SK-N-SH (cell line): ENCODE measurements around the gene HMGB2. TPM values are rescaled to one million over a fixed set of nuclear protein-coding genes. Genes with fewer than 3 reads are reported as not detected.

Experiments
- CTCF ChIA-PET: fragments of 300-600, 350-600 bp; formaldehyde crosslinking; extraction: SDS; loops from one replicate; lab custom pipeline; 2021; lab: Yijun Ruan, JAX
- POLR2A ChIA-PET: fragments of 350-600 bp; sonication (Branson Sonifier 250); formaldehyde crosslinking; extraction: SDS; loops from one replicate; lab custom pipeline; 2020; ENCODE audit warnings: antibody characterized with exemption, inconsistent platforms; lab: Yijun Ruan, JAX
- DNase-seq: peaks from one replicate; pipeline ENCODE4 v3.0.0; 2012
- H2AFZ ChIP-seq: fragments of 200-600 bp; sonication (generic); 2 replicates; pipeline ENCODE4 v1.8.1; 2016; ENCODE audit warnings: antibody characterized with exemption, mild to moderate bottlenecking, low read depth
- H3F3A ChIP-seq: fragments of 200-600 bp; sonication (generic); replicated peaks from 2 replicates; pipeline ENCODE3; 2016; ENCODE audit warnings: antibody characterized with exemption, mild to moderate bottlenecking; ENCODE audit not compliant: insufficient read depth
- H3K27ac ChIP-seq, 2 experiments: fragments of 200-500 bp in 1 of 2; fragments of 200-600 bp in 1 of 2; sonication (Bioruptor generic) in 1 of 2; sonication (generic), shearing (Covaris generic) in 1 of 2; 2 replicates each; pipeline versions ENCODE4 v1.5.1 to v1.6.1; 2014 to 2016; ENCODE audit warnings: low read depth in 2 of 2, inconsistent platforms in 1 of 2, low read length in 1 of 2, mild to moderate bottlenecking in 1 of 2, mixed read lengths in 1 of 2
- H3K27me3 ChIP-seq: fragments of 200-600 bp; sonication (generic), shearing (Covaris generic); 2 replicates; pipeline ENCODE4 v1.6.1; 2016; ENCODE audit warnings: mixed run types; ENCODE audit not compliant: insufficient read depth
- H3K36me3 ChIP-seq, 2 experiments: fragments of 200-500 bp in 1 of 2; fragments of 200-600 bp in 1 of 2; sonication (Bioruptor generic) in 1 of 2; sonication (generic) in 1 of 2; replicated peaks in 1 of 2; 2 replicates each; pipeline versions ENCODE3 to v1.5.1; 2014 to 2016; ENCODE audit warnings: low read length in 1 of 2, mild to moderate bottlenecking in 1 of 2; ENCODE audit not compliant: insufficient read depth in 2 of 2, control insufficient read depth in 1 of 2
- H3K4me1 ChIP-seq, 2 experiments: fragments of 200-500 bp in 1 of 2; fragments of 200-600 bp in 1 of 2; sonication (Bioruptor generic) in 1 of 2; sonication (generic), shearing (Covaris generic) in 1 of 2; 2 replicates each; pipeline versions ENCODE4 v1.5.1 to v1.6.1; 2014 to 2016; ENCODE audit warnings: low read depth in 1 of 2, low read length in 1 of 2, mixed run types in 1 of 2; ENCODE audit not compliant: insufficient read depth in 2 of 2, control insufficient read depth in 1 of 2
- H3K4me2 ChIP-seq: fragments of 200-600 bp; sonication (generic), shearing (Covaris generic); 2 replicates; pipeline ENCODE4 v1.6.1; 2017; ENCODE audit warnings: mixed run types
- H3K4me3 ChIP-seq, 2 experiments: fragments of 200-500 bp in 1 of 2; fragments of 200-600 bp in 1 of 2; sonication (Bioruptor generic) in 1 of 2; sonication (generic), shearing (Covaris generic) in 1 of 2; 2 replicates each; pipeline versions ENCODE4 v1.5.1 to v1.8.1; 2014 to 2016; ENCODE audit warnings: low read depth in 2 of 2, inconsistent platforms in 1 of 2, low read length in 1 of 2, mild to moderate bottlenecking in 1 of 2, mixed read lengths in 1 of 2, moderate library complexity in 1 of 2
- H3K79me2 ChIP-seq: fragments of 200-600 bp; sonication (generic); 2 replicates; pipeline ENCODE4 v1.8.1; 2017; ENCODE audit warnings: mild to moderate bottlenecking; ENCODE audit not compliant: insufficient read depth
- H3K9ac ChIP-seq: fragments of 200-600 bp; sonication (generic); 2 replicates; pipeline ENCODE4 v1.6.1; 2017; ENCODE audit warnings: mixed run types
- H3K9me2 ChIP-seq: fragments of 200-600 bp; sonication (generic); 2 replicates; pipeline ENCODE4 v1.6.1; 2017; ENCODE audit warnings: mixed run types
- H3K9me3 ChIP-seq: fragments of 200-600 bp; sonication (generic); 2 replicates; pipeline ENCODE4 v1.6.1; 2017; ENCODE audit warnings: mixed run types, mild to moderate bottlenecking, moderate library complexity
- H4K20me1 ChIP-seq: fragments of 200-600 bp; sonication (generic); 2 replicates; pipeline ENCODE4 v1.6.1; 2017; ENCODE audit warnings: mild to moderate bottlenecking, mixed run types; ENCODE audit not compliant: insufficient read depth
- CHD2 ChIP-seq: fragments of 150-350 bp; IDR thresholded peaks from 2 replicates; pipeline ENCODE4 v1.6.1; 2018; ENCODE audit warnings: low read length; ENCODE audit not compliant: partially characterized antibody
- ELF1 ChIP-seq: IDR thresholded peaks from 2 replicates; pipeline ENCODE4 v1.4.0; 2012
- GABPA ChIP-seq: IDR thresholded peaks from 2 replicates; pipeline ENCODE4 v1.4.0; 2012; ENCODE audit warnings: low read depth, mild to moderate bottlenecking
- GATA2 ChIP-seq: sonication (generic); formaldehyde crosslinking; IDR thresholded peaks from 2 replicates; pipeline ENCODE4 v1.5.0; 2020; ENCODE audit warnings: mild to moderate bottlenecking, missing genetic modification reagents
- MXI1 ChIP-seq: IDR thresholded peaks from 2 replicates; pipeline ENCODE4 v1.6.1; 2012; ENCODE audit warnings: mild to moderate bottlenecking, low read depth, low read length, improper control_type of control experiment
- NFIC ChIP-seq: IDR thresholded peaks from 2 replicates; pipeline ENCODE4 v1.4.0; 2012; ENCODE audit warnings: borderline replicate concordance
- NRF1 ChIP-seq: IDR thresholded peaks from 2 replicates; pipeline ENCODE4 v1.6.1; 2012; ENCODE audit warnings: low read depth, mild to moderate bottlenecking, low read length
- RAD21 ChIP-seq: IDR thresholded peaks from 2 replicates; pipeline ENCODE4 v1.6.1; 2012; ENCODE audit warnings: mild to moderate bottlenecking, low read length
- RFX5 ChIP-seq: IDR thresholded peaks from 2 replicates; pipeline ENCODE4 v1.6.1; 2012; ENCODE audit warnings: mild to moderate bottlenecking, improper control_type of control experiment, low read length
- SMC3 ChIP-seq: IDR thresholded peaks from 2 replicates; pipeline ENCODE4 v1.6.1; 2012; ENCODE audit warnings: low read depth, low read length, improper control_type of control experiment
- YY1 ChIP-seq: IDR thresholded peaks from 2 replicates; pipeline ENCODE4 v1.4.0; 2012; ENCODE audit warnings: low read depth, mild to moderate bottlenecking
- WGBS: methylation state at CpG from one replicate; pipeline ENCODE4 v1.1.6; 2017; ENCODE audit warnings: low lambda C conversion rate; 5-methylcytosine and 5-hydroxymethylcytosine counted together
- polyA plus RNA-seq, 3 experiments: library from polyadenylated mRNA; depleted of rRNA; stranded (reverse); fragments of >200 nt; gene quantifications; 2 replicates each; pipeline ENCODE4 v1.2.3, GENCODE V29; 2012
- TF ChIP-seq, protein P1 (sequence below): fragments of 200-600 bp; sonication (generic); IDR thresholded peaks from 2 replicates; pipeline ENCODE4 v1.6.1; 2017; ENCODE audit warnings: antibody characterized with exemption, mild to moderate bottlenecking, moderate library complexity
- TF ChIP-seq, protein P2 (sequence below): fragments of 150-350 bp; IDR thresholded peaks from 2 replicates; pipeline ENCODE4 v1.6.1; 2016; ENCODE audit warnings: mild to moderate bottlenecking, low read depth, low read length
- TF ChIP-seq, protein P3 (sequence below): IDR thresholded peaks from 2 replicates; pipeline ENCODE4 v1.4.0; 2012; ENCODE audit warnings: low read depth, borderline replicate concordance
- TF ChIP-seq, protein P4 (sequence below): IDR thresholded peaks from 2 replicates; pipeline ENCODE4; 2012
- TF ChIP-seq, protein P5 (sequence below): IDR thresholded peaks from 2 replicates; pipeline ENCODE4 v1.4.0; 2012; ENCODE audit warnings: low read depth, borderline replicate concordance
- TF ChIP-seq, protein P6 (sequence below): IDR thresholded peaks from 2 replicates; pipeline ENCODE4 v1.4.0; 2012; ENCODE audit warnings: low read depth

HMGB2 gene
- polyA plus RNA-seq, 1 of the 3 experiments (the other 2 are of a cell fraction) = 130 TPM

DNA sequence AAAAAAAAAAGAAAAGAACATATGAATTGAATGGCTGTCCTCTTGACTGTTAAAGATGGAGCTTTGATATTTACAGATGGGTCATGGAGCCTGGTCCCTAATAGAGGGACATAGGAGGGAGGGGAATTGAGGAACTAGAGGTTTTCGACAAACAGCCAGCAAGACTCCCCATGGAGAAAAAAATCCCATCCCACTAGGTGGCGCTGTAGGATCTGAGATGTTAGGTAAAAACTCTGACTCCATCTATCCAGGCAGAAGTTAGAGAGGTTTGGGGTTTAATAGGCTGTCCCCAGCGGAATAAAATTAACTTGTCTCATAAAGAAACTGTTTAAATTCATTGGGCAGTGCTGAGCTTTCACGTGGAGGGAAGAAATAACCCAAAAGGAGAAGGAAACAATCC is 45.9 kb downstream of the HMGB2 start:
- ChIA-PET CTCF (interaction anchor here (0.7 to 5.8 kb wide), 4 partner anchors 11 to 161 kb away, joined by 3 to 44 read pairs (median 4); no protein-coding TSS in a partner anchor), POLR2A (no interaction called here)
- no peak overlapping the region for H2AFZ ChIP-seq
- H3K9me2 ChIP-seq = no peaks in the 10 kb centered on the region; the same call in 1 of the 2 replicates
- no peak overlapping the region for H3K4me2 ChIP-seq
- peaks cover 0 to 5% of the 10 kb centered on the region in 2 experiments; a peak in 1 of 4 replicates for H3K4me1 ChIP-seq
- peak; percentile 24 for DNase-seq
- H4K20me1 ChIP-seq = no peaks in the 10 kb centered on the region
- no peaks in the 10 kb centered on the region for H3F3A ChIP-seq
- TF ChIP-seq RAD21 (peak; percentile 51), YY1 (no peak)
- TF ChIP-seq, protein P1, sequence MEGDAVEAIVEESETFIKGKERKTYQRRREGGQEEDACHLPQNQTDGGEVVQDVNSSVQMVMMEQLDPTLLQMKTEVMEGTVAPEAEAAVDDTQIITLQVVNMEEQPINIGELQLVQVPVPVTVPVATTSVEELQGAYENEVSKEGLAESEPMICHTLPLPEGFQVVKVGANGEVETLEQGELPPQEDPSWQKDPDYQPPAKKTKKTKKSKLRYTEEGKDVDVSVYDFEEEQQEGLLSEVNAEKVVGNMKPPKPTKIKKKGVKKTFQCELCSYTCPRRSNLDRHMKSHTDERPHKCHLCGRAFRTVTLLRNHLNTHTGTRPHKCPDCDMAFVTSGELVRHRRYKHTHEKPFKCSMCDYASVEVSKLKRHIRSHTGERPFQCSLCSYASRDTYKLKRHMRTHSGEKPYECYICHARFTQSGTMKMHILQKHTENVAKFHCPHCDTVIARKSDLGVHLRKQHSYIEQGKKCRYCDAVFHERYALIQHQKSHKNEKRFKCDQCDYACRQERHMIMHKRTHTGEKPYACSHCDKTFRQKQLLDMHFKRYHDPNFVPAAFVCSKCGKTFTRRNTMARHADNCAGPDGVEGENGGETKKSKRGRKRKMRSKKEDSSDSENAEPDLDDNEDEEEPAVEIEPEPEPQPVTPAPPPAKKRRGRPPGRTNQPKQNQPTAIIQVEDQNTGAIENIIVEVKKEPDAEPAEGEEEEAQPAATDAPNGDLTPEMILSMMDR = peak; percentile 61
- H3K36me3 ChIP-seq = peaks cover 0 to 3% of the 10 kb centered on the region in 2 experiments
- no peaks in the 10 kb centered on the region for H3K27me3 ChIP-seq
- H3K9ac ChIP-seq = no peak overlapping the region
- H3K9me3 ChIP-seq = peaks cover 13% of the 10 kb centered on the region
- no peak overlapping the region; a peak in 1 of 4 replicates for H3K4me3 ChIP-seq
- 80% methylated on average over 4 of the region's 4 CpGs for WGBS
- H3K27ac ChIP-seq = no peak overlapping the region
- no peaks in the 10 kb centered on the region; the same call in 1 of the 2 replicates for H3K79me2 ChIP-seq

DNA sequence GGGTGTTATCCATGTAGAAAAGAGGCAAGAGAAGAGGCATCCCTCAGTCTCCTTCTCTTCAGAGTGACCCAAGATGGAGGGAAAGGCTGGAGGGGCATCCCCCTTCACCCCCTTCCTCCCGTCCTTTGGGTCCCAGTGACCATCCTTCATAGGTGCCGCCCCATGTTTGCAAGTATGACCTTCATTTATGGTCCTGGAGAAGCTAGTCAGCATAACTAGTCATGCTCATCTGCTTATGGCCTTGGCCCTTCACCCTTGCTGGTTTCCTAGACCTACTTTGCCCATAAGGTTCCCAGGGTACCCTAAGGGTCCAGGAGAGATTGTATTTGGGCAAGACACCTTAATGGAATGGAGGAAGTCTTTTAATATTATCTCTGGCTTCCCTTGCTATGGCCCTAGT is 46.7 kb downstream of the HMGB2 start:
- peaks cover 13% of the 10 kb centered on the region for H3K9me3 ChIP-seq
- H2AFZ ChIP-seq = no peak overlapping the region
- no peaks in the 10 kb centered on the region for H3F3A ChIP-seq
- 88% methylated on average over 2 of the region's 2 CpGs for WGBS
- no peaks in the 10 kb centered on the region for H4K20me1 ChIP-seq
- ChIA-PET POLR2A (no interaction called here), CTCF (interaction anchor here (0.7 to 5.8 kb wide), 3 partner anchors 10 to 162 kb away, joined by 3 to 44 read pairs (median 6); no protein-coding TSS in a partner anchor)
- H3K79me2 ChIP-seq = no peaks in the 10 kb centered on the region; the same call in 1 of the 2 replicates
- peaks cover 0 to 3% of the 10 kb centered on the region in 2 experiments for H3K36me3 ChIP-seq
- no peak overlapping the region for H3K4me2 ChIP-seq
- TF ChIP-seq GABPA (no peak), CHD2 (no peak), NFIC (no peak), MXI1 (no peak), RFX5 (no peak), NRF1 (no peak), SMC3 (no peak), GATA2 (CRISPR knock-in tag) (no peak), ELF1 (no peak)
- TF ChIP-seq, protein P2, sequence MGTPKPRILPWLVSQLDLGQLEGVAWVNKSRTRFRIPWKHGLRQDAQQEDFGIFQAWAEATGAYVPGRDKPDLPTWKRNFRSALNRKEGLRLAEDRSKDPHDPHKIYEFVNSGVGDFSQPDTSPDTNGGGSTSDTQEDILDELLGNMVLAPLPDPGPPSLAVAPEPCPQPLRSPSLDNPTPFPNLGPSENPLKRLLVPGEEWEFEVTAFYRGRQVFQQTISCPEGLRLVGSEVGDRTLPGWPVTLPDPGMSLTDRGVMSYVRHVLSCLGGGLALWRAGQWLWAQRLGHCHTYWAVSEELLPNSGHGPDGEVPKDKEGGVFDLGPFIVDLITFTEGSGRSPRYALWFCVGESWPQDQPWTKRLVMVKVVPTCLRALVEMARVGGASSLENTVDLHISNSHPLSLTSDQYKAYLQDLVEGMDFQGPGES = no peak
- TF ChIP-seq, protein P3, sequence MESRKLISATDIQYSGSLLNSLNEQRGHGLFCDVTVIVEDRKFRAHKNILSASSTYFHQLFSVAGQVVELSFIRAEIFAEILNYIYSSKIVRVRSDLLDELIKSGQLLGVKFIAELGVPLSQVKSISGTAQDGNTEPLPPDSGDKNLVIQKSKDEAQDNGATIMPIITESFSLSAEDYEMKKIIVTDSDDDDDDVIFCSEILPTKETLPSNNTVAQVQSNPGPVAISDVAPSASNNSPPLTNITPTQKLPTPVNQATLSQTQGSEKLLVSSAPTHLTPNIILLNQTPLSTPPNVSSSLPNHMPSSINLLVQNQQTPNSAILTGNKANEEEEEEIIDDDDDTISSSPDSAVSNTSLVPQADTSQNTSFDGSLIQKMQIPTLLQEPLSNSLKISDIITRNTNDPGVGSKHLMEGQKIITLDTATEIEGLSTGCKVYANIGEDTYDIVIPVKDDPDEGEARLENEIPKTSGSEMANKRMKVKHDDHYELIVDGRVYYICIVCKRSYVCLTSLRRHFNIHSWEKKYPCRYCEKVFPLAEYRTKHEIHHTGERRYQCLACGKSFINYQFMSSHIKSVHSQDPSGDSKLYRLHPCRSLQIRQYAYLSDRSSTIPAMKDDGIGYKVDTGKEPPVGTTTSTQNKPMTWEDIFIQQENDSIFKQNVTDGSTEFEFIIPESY = no peak
- TF ChIP-seq, protein P4, sequence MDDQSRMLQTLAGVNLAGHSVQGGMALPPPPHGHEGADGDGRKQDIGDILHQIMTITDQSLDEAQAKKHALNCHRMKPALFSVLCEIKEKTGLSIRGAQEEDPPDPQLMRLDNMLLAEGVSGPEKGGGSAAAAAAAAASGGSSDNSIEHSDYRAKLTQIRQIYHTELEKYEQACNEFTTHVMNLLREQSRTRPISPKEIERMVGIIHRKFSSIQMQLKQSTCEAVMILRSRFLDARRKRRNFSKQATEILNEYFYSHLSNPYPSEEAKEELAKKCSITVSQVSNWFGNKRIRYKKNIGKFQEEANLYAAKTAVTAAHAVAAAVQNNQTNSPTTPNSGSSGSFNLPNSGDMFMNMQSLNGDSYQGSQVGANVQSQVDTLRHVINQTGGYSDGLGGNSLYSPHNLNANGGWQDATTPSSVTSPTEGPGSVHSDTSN = no peak
- TF ChIP-seq, protein P5, sequence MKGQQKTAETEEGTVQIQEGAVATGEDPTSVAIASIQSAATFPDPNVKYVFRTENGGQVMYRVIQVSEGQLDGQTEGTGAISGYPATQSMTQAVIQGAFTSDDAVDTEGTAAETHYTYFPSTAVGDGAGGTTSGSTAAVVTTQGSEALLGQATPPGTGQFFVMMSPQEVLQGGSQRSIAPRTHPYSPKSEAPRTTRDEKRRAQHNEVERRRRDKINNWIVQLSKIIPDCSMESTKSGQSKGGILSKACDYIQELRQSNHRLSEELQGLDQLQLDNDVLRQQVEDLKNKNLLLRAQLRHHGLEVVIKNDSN = no peak
- TF ChIP-seq, protein P6, sequence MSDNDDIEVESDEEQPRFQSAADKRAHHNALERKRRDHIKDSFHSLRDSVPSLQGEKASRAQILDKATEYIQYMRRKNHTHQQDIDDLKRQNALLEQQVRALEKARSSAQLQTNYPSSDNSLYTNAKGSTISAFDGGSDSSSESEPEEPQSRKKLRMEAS = no peak
- H3K27ac ChIP-seq = no peak overlapping the region
- H3K9ac ChIP-seq = no peak overlapping the region
- no peaks in the 10 kb centered on the region; the same call in 1 of the 2 replicates for H3K9me2 ChIP-seq
- H3K4me3 ChIP-seq = no peak overlapping the region
- H3K27me3 ChIP-seq = no peaks in the 10 kb centered on the region
- peaks cover 0 to 5% of the 10 kb centered on the region in 2 experiments; a peak in 1 of 4 replicates for H3K4me1 ChIP-seq
- no peak for DNase-seq
